Stomach (tissue), 9 donors: ENCODE measurements around the gene NUTF2. TPM values are rescaled to one million over a fixed set of nuclear protein-coding genes. Genes with fewer than 3 reads are reported as not detected.

ENCODE experiments used
- DNase-seq, 2 donors: peaks; one replicate each; pipeline versions ENCODE4 v3.0.0 to v3.0.0-alpha.2; 2013 to 2019
- H3K27ac ChIP-seq, 5 donors: fragments of 200-600 bp in 4 of 5; sonication (generic) in 4 of 5; one replicate each; pipeline ENCODE4 v1.5.1; 2013 to 2019; ENCODE audit warnings: mild to moderate bottlenecking in 1 of 5, moderate library complexity in 1 of 5
- H3K27me3 ChIP-seq, 3 donors: fragments of 200-600 bp; sonication (generic); one replicate each; pipeline ENCODE4 v1.5.1; 2017 to 2019; ENCODE audit warnings: mixed run types in 1 of 3
- H3K36me3 ChIP-seq, 4 donors: fragments of 200-600 bp; sonication (generic); 1 replicate in 3 of 4; 2 replicates in 1 of 4; pipeline ENCODE4 v1.5.1; 2016 to 2019
- H3K4me1 ChIP-seq, 4 donors: fragments of 200-600 bp; sonication (generic); one replicate each; pipeline ENCODE4 v1.5.1; 2016 to 2019
- H3K4me3 ChIP-seq, 4 donors: fragments of 200-600 bp; sonication (generic) in 3 of 4; one replicate each; pipeline ENCODE4 v1.5.1; 2016 to 2019; ENCODE audit warnings: mild to moderate bottlenecking in 1 of 4
- H3K9me3 ChIP-seq, 4 donors: fragments of 200-600 bp; sonication (generic); one replicate each; pipeline ENCODE4 v1.5.1; 2016 to 2019
- CTCF ChIP-seq, 7 experiments: fragments of 450-650 bp in 4 of 7; fragments of 200-600 bp in 3 of 7; sonication (generic) in 3 of 7; IDR thresholded peaks; one replicate each; pipeline ENCODE4 v1.5.1; 2016 to 2019; ENCODE audit warnings: antibody characterized with exemption in 7 of 7, control low read depth in 2 of 7, mild to moderate bottlenecking in 1 of 7
- EP300 ChIP-seq: sonication (generic); formaldehyde crosslinking; IDR thresholded peaks from one replicate; pipeline ENCODE4 v1.6.1; 2017; ENCODE audit warnings: antibody characterized with exemption
- POLR2A ChIP-seq, 4 donors: fragments of 450-650 bp; IDR thresholded peaks; one replicate each; pipeline ENCODE4 v1.6.1; 2016; ENCODE audit warnings: antibody characterized with exemption in 4 of 4, control low read depth in 2 of 4, mild to moderate bottlenecking in 1 of 4, moderate library complexity in 1 of 4
- POLR2AphosphoS5 ChIP-seq, 3 donors: sonication (generic); formaldehyde crosslinking; IDR thresholded peaks; one replicate each; pipeline ENCODE4 v1.6.1; 2016; ENCODE audit warnings: antibody characterized with exemption in 3 of 3
- WGBS, 5 donors: extraction: QIAGEN DNeasy Blood & Tissue Kit in 3 of 5; methylation state at CpG; one replicate each; pipeline versions ENCODE4 v1.1.5 to v1.1.7; 2013 to 2018; 5-methylcytosine and 5-hydroxymethylcytosine counted together
- intact Hi-C: fragments of 100-400 bp; cut with DNase I; formaldehyde crosslinking; loops from one replicate; pipeline ENCODE4 v1.15.1; 2023; ENCODE audit warnings: low total_unique reads
- polyA plus RNA-seq, 3 donors: library from polyadenylated mRNA; stranded (reverse); fragments of 200-250 nt; gene quantifications; one replicate each; pipeline ENCODE4 v1.2.3, GENCODE V29; 2013
- total RNA-seq, 5 donors: library from RNA; depleted of rRNA; stranded (reverse); fragments of >200 nt; gene quantifications; one replicate each; pipeline versions ENCODE4 v1.1.0 to v1.2.3, GENCODE V29; 2014 to 2016
- donor health status: healthy with polysubstance abuse.
- donor health status: Bipolar disorder and iron deficiency.
- donor health status: healthy.

The NUTF2 gene
- total and polyA plus RNA-seq, 8 donors, result 9.3 to 125 (median 60.5) TPM

GRCh38 chr16:67847064-67847861, 530 bp downstream of the NUTF2 start, which contains the start of gene CENPT:
TSS of gene CENPT (minus strand) at chr16:67847693. CDS start at chr16:67833859, 13,834 bp downstream.
- TF ChIP-seq POLR2AphosphoS5 (IDR thresholded peaks at IDR 0.05), result no peak
- TF ChIP-seq EP300, result no peak
- no peak for TF ChIP-seq POLR2A (IDR thresholded peaks at IDR 0.05)
- no peak for TF ChIP-seq CTCF (IDR thresholded peaks at IDR 0.05)
- Histone ChIP-seq H3K4me3 (peak within 1 kb of the TSS; percentile 86 to 100 (median 99)), H3K27ac (peak within 1 kb of the TSS; percentile 90 to 100 (median 97)), H3K9me3 (no peaks in the 10 kb centered on the region), H3K4me1 (peaks cover 41 to 68% (median 63%) of the 10 kb centered on the region in 4 donors), H3K27me3 (no peaks in the 10 kb centered on the region), H3K36me3 (peaks cover 0 to 8% (median 0%) of the 10 kb centered on the region in 4 donors)
- 0 to 1% (median 0%) methylated on average over 3 to 62 of the region's 62 CpGs for WGBS, 5 donors
- DNase-seq, result peak; percentile 72 to 85
- intact Hi-C loops, result no loop called here

GRCh38 chr16:67848118-67848517, 1.4 kb downstream of the NUTF2 start:
- H3K27me3 ChIP-seq, result no peaks in the 10 kb centered on the region
- intact Hi-C loops, result no loop called here
- DNase-seq, result no peak
- H3K9me3 ChIP-seq, result no peaks in the 10 kb centered on the region
- H3K4me3 ChIP-seq, result peak overlapping the region; percentile 86 to 100 (median 99)
- TF ChIP-seq POLR2A (IDR thresholded peaks at IDR 0.05) (no peak), EP300 (no peak), POLR2AphosphoS5 (IDR thresholded peaks at IDR 0.05) (no peak), CTCF (IDR thresholded peaks at IDR 0.05) (no peak)
- H3K36me3 ChIP-seq, result peaks cover 0 to 8% (median 0%) of the 10 kb centered on the region in 4 donors
- peak overlapping the region in 3 of 5 donors; percentile 90 to 100 (median 98) for H3K27ac ChIP-seq
- H3K4me1 ChIP-seq, result peaks cover 41 to 62% (median 55%) of the 10 kb centered on the region in 4 donors
- 84 to 94% (median 90%) methylated on average over 11 of the region's 11 CpGs for WGBS, 5 donors

- Histone ChIP-seq H3K27me3 (no peaks in the 10 kb centered on the region), H3K4me1 (peaks cover 20 to 60% (median 48%) of the 10 kb centered on the region in 4 donors), H3K9me3 (no peaks in the 10 kb centered on the region), H3K27ac (no peak overlapping the region), H3K36me3 (peaks cover 0 to 8% (median 3%) of the 10 kb centered on the region in 4 donors), H3K4me3 (no peak overlapping the region)
- TF ChIP-seq POLR2A (IDR thresholded peaks at IDR 0.05), result no peak
- TF ChIP-seq CTCF (IDR thresholded peaks at IDR 0.05), result no peak
- TF ChIP-seq POLR2AphosphoS5 (IDR thresholded peaks at IDR 0.05), result no peak
- no peak for DNase-seq
- WGBS, 5 donors, result 97 to 100% (median 97%) methylated on average over 3 of the region's 3 CpGs
- intact Hi-C loops, result no loop called here
These were observed 6.9 kb downstream of the NUTF2 start for GRCh38 chr16:67853670-67854069.

- Histone ChIP-seq H3K27me3 (no peaks in the 10 kb centered on the region), H3K27ac (no peak overlapping the region)
- WGBS, 5 donors, result 77 to 84% (median 78%) methylated on average over 10 of the region's 10 CpGs
These were observed 9.1 kb downstream of the NUTF2 start for GRCh38 chr16:67855789-67856188.

More at GRCh38 chr16:67855789-67856188, 9.1 kb downstream of the NUTF2 start:
- peaks cover 0 to 9% (median 6%) of the 10 kb centered on the region in 4 donors for H3K36me3 ChIP-seq
- intact Hi-C loops, result no loop called here
- H3K9me3 ChIP-seq, result no peaks in the 10 kb centered on the region
- H3K4me1 ChIP-seq, result peaks cover 23 to 58% (median 48%) of the 10 kb centered on the region in 4 donors
- no peak for TF ChIP-seq POLR2AphosphoS5 (IDR thresholded peaks at IDR 0.05)
- TF ChIP-seq CTCF (IDR thresholded peaks at IDR 0.05), result no peak
- no peak for TF ChIP-seq EP300
- no peak for TF ChIP-seq POLR2A (IDR thresholded peaks at IDR 0.05)
- no peak overlapping the region for H3K4me3 ChIP-seq
- DNase-seq, result no peak
